Measurements from ENCODE around the gene ASXL1. TPM values are rescaled to one million over a fixed set of nuclear protein-coding genes. Genes with fewer than 3 reads are reported as not detected.

The ASXL1 gene
- total and polyA plus RNA-seq, 2 donors (not counting 1 experiment from before 2014, with no cell fraction given) = 93.0 to 180 TPM

DNA sequence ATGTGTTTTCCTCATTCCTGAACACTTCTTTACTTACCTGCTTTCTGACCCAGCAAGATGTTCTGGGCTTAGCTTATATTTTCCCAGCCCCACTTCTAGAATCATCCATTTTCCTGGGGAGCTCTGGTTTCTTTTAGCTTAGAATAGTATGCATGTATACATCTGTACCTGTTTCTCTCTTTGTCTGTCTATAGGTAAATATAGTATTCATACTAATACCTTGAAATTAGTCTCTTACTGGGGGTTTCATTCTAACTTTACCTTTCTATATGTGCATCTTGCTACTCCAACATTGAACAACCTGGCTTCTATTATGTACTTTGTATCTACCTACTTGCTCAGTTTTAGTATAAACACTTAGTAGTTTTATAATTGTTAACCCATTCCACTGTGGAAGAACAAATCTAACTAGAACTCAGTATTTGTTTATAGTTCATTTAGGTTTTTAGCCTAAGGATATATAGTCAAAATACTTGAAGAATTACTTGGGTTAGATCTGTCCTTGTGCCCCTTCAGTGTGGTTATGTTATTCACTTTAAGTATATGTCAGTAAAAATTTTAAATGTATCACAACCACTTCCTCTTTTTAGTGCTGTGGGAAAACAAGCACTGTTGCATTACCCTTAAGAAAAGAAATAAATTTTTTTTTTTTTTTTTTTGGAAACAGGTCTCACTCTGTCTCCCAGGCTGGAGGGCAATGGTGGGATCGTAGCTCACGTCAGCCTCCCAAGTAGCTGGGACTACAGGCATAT lies 54.0 kb downstream of the ASXL1 start:
- no peaks in the 10 kb centered on the region for H3K9me3 Mint-ChIP-seq (ENCODE audit: insufficient read depth)
- 42% methylated on average over 2 of the region's 2 CpGs for WGBS (ENCODE audit: insufficient coverage)
- no peak overlapping the region for H2AFZ ChIP-seq (ENCODE audit: insufficient read depth, low read depth, low read length, poor library complexity, severe bottlenecking)
- peak overlapping the region; percentile 16 for H3K9ac ChIP-seq (ENCODE audit: low read length)
- peak overlapping the region in 1 of 2 donors; percentile 48 for H3K27ac ChIP-seq (ENCODE audit: low read length in 2 of 2)
- H3K79me2 ChIP-seq (ENCODE audit: control insufficient read depth, insufficient read depth, low read length) = peaks cover 89% of the 10 kb centered on the region
- H3K27ac Mint-ChIP-seq = peak overlapping the region; percentile 58
- no peaks in the 10 kb centered on the region for H3K9me3 ChIP-seq (ENCODE audit: control extremely low read depth in 1 of 3, control insufficient read depth in 2 of 3, insufficient read depth in 1 of 3, low read length in 2 of 3)
- intact Hi-C loops (cut with micrococcal nuclease) = loop anchor here (5.0 kb wide), 1 partner anchor 45 kb away; no protein-coding TSS in a partner anchor
- no peak for TF ChIP-seq EZH2 (IDR thresholded peaks at IDR 0.05; ENCODE audit: borderline replicate concordance, insufficient read depth, low read depth, low read length, poor library complexity, severe bottlenecking)
- TF ChIP-seq, protein P1, sequence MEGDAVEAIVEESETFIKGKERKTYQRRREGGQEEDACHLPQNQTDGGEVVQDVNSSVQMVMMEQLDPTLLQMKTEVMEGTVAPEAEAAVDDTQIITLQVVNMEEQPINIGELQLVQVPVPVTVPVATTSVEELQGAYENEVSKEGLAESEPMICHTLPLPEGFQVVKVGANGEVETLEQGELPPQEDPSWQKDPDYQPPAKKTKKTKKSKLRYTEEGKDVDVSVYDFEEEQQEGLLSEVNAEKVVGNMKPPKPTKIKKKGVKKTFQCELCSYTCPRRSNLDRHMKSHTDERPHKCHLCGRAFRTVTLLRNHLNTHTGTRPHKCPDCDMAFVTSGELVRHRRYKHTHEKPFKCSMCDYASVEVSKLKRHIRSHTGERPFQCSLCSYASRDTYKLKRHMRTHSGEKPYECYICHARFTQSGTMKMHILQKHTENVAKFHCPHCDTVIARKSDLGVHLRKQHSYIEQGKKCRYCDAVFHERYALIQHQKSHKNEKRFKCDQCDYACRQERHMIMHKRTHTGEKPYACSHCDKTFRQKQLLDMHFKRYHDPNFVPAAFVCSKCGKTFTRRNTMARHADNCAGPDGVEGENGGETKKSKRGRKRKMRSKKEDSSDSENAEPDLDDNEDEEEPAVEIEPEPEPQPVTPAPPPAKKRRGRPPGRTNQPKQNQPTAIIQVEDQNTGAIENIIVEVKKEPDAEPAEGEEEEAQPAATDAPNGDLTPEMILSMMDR (IDR thresholded peaks at IDR 0.05) = no peak
- peak overlapping the region; percentile 21 for H3K4me3 Mint-ChIP-seq
- peak overlapping the region; percentile 46 for H3K4me2 ChIP-seq (replicated peaks; ENCODE audit: low read depth, low read length, poor library complexity, severe bottlenecking)
- H4K20me1 ChIP-seq (ENCODE audit: control insufficient read depth, insufficient read depth, low read length, poor library complexity, severe bottlenecking) = peaks cover 40% of the 10 kb centered on the region
- ATAC-seq (ENCODE audit: low read depth) = peak; percentile 54
- H3K4me3 ChIP-seq (ENCODE audit: control extremely low read depth in 1 of 5, extremely low read depth in 1 of 5, insufficient read depth in 1 of 5, low read depth in 2 of 5, low read length in 4 of 5) = peak overlapping the region in 1 of 5 experiments; percentile 15
- peaks cover 2 to 12% of the 10 kb centered on the region in 2 experiments for H3K36me3 ChIP-seq (replicated peaks in 1 of 2; ENCODE audit: control extremely low read depth in 1 of 2, control insufficient read depth in 1 of 2, extremely low read depth in 1 of 2, insufficient read depth in 2 of 2, low read length in 1 of 2)
- DNase-seq = peak; percentile 50
- peaks cover 48% of the 10 kb centered on the region for H3K4me1 Mint-ChIP-seq
- CTCF ChIA-PET = interaction anchor here (1.1 to 1.4 kb wide), 2 partner anchors 12 to 80 kb away, joined by 3 to 6 read pairs; no protein-coding TSS in a partner anchor
- H3K27me3 ChIP-seq (replicated peaks in 1 of 4; ENCODE audit: control extremely low read depth in 1 of 4, control insufficient read depth in 3 of 4, insufficient read depth in 4 of 4, low read length in 3 of 4) = no peaks in the 10 kb centered on the region
- POLR2A ChIA-PET = interaction anchor here (0.7 kb wide), 2 partner anchors 21 to 34 kb away, joined by 3 to 10 read pairs; no protein-coding TSS in a partner anchor
- H3K4me1 ChIP-seq (ENCODE audit: control insufficient read depth in 2 of 2, insufficient read depth in 2 of 2, low read length in 2 of 2) = peaks cover 22% of the 10 kb centered on the region in 2 donors
- no peaks in the 10 kb centered on the region for H3K27me3 Mint-ChIP-seq

GRCh38 chr20:32415494-32415893 lies 57.4 kb downstream of the ASXL1 start:
- ATAC-seq (ENCODE audit: low read depth) (no peak), DNase-seq (no peak)
- no peak for TF ChIP-seq EZH2 (IDR thresholded peaks at IDR 0.05; ENCODE audit: borderline replicate concordance, insufficient read depth, low read depth, low read length, poor library complexity, severe bottlenecking)
- TF ChIP-seq, protein P1 (IDR thresholded peaks at IDR 0.05) = no peak
- H3K4me3 Mint-ChIP-seq = no peak overlapping the region
- no peak overlapping the region for H3K27ac Mint-ChIP-seq
- peak overlapping the region in 1 of 2 donors; percentile 36 for H3K27ac ChIP-seq (ENCODE audit: low read length in 2 of 2)
- peaks cover 0 to 6% of the 10 kb centered on the region in 2 experiments for H3K36me3 ChIP-seq (replicated peaks in 1 of 2; ENCODE audit: control extremely low read depth in 1 of 2, control insufficient read depth in 1 of 2, extremely low read depth in 1 of 2, insufficient read depth in 2 of 2, low read length in 1 of 2)
- POLR2A ChIA-PET = no interaction called here
- H3K9me3 ChIP-seq (ENCODE audit: control extremely low read depth in 1 of 3, control insufficient read depth in 2 of 3, insufficient read depth in 1 of 3, low read length in 2 of 3) = no peaks in the 10 kb centered on the region
- peaks cover 57% of the 10 kb centered on the region for H4K20me1 ChIP-seq (ENCODE audit: control insufficient read depth, insufficient read depth, low read length, poor library complexity, severe bottlenecking)
- H3K4me1 ChIP-seq (ENCODE audit: control insufficient read depth in 2 of 2, insufficient read depth in 2 of 2, low read length in 2 of 2) = peaks cover 22% of the 10 kb centered on the region in 2 donors
- no peaks in the 10 kb centered on the region for H3K27me3 ChIP-seq (replicated peaks in 1 of 4; ENCODE audit: control extremely low read depth in 1 of 4, control insufficient read depth in 3 of 4, insufficient read depth in 4 of 4, low read length in 3 of 4)
- H3K4me3 ChIP-seq (ENCODE audit: control extremely low read depth in 1 of 5, extremely low read depth in 1 of 5, insufficient read depth in 1 of 5, low read depth in 2 of 5, low read length in 4 of 5) = no peak overlapping the region
- H3K79me2 ChIP-seq (ENCODE audit: control insufficient read depth, insufficient read depth, low read length) = peaks cover 92% of the 10 kb centered on the region
- CTCF ChIA-PET = interaction anchor here (1.5 kb wide), 1 partner anchor 9 kb away, joined by 3 read pairs; no protein-coding TSS in a partner anchor
- intact Hi-C loops (cut with micrococcal nuclease) = no loop called here
- no peaks in the 10 kb centered on the region for H3K27me3 Mint-ChIP-seq
- H3K9me3 Mint-ChIP-seq (ENCODE audit: insufficient read depth) = no peaks in the 10 kb centered on the region
- H3K9ac ChIP-seq (ENCODE audit: low read length) = no peak overlapping the region
- 24% methylated on average over 2 of the region's 2 CpGs for WGBS (ENCODE audit: insufficient coverage)
- no peak overlapping the region for H2AFZ ChIP-seq (ENCODE audit: insufficient read depth, low read depth, low read length, poor library complexity, severe bottlenecking)
- H3K4me2 ChIP-seq (replicated peaks; ENCODE audit: low read depth, low read length, poor library complexity, severe bottlenecking) = no peak overlapping the region
- peaks cover 50% of the 10 kb centered on the region for H3K4me1 Mint-ChIP-seq
